ENCODE results near the gene STRIP1.

The STRIP1 gene

GRCh38 chr1:110065841-110066240 is 31.4 kb downstream of the STRIP1 start:
- no peak for TF ChIP-seq CTCF (conservative IDR thresholded peaks at IDR 0.05)
- H3K27ac ChIP-seq: no peak overlapping the region

GRCh38 chr1:110067479-110067892 is 33.1 kb downstream of the STRIP1 start:
- TF ChIP-seq CTCF (conservative IDR thresholded peaks at IDR 0.05): no peak

GRCh38 chr1:110067893-110068645 is 33.6 kb downstream of the STRIP1 start:
- no peak for TF ChIP-seq CTCF (conservative IDR thresholded peaks at IDR 0.05)
- no peak overlapping the region for H3K27ac ChIP-seq

More at GRCh38 chr1:110067479-110067892, 33.1 kb downstream of the STRIP1 start:
- H3K27ac ChIP-seq: no peak overlapping the region

- H3K27ac ChIP-seq: no peak overlapping the region
- no peak for TF ChIP-seq CTCF (conservative IDR thresholded peaks at IDR 0.05)
These were observed 34.4 kb downstream of the STRIP1 start for GRCh38 chr1:110068646-110069403.

- TF ChIP-seq CTCF (conservative IDR thresholded peaks at IDR 0.05): no peak
- no peak overlapping the region for H3K27ac ChIP-seq
These were observed 35.2 kb downstream of the STRIP1 start for GRCh38 chr1:110069404-110070281.

GRCh38 chr1:110070282-110070669 is 35.9 kb downstream of the STRIP1 start:
- TF ChIP-seq CTCF (conservative IDR thresholded peaks at IDR 0.05): no peak
- H3K27ac ChIP-seq: no peak overlapping the region

All from VCaP (cell line).